Measurements from ENCODE around the gene TRIO.

The TRIO gene

GRCh38 chr5:14112998-14113652 lies 30.0 kb upstream of the TRIO start:
- ATAC-seq (no peak), DNase-seq (no peak)
- Mint-ChIP-seq H3K36me3 (ENCODE audit: low read depth) (no peaks in the 10 kb centered on the region), H3K27ac (no peak overlapping the region), H3K9me3 (peaks cover 5% of the 10 kb centered on the region), H3K4me3 (no peak overlapping the region), H3K27me3 (peaks cover 10% of the 10 kb centered on the region), H3K4me1 (peaks cover 10% of the 10 kb centered on the region)

- no peak for DNase-seq
- H3K4me1 Mint-ChIP-seq, result no peaks in the 10 kb centered on the region
Measured at GRCh38 chr5:14114615-14115251, 28.4 kb upstream of the TRIO start.

GRCh38 chr5:14115323-14115895 lies 27.7 kb upstream of the TRIO start:
- no peak overlapping the region for H3K4me3 Mint-ChIP-seq

More at GRCh38 chr5:14114615-14115251, 28.4 kb upstream of the TRIO start:
- ATAC-seq, result no peak
- Mint-ChIP-seq H3K36me3 (ENCODE audit: low read depth) (no peaks in the 10 kb centered on the region), H3K27me3 (peaks cover 3% of the 10 kb centered on the region), H3K4me3 (no peak overlapping the region), H3K9me3 (no peaks in the 10 kb centered on the region), H3K27ac (no peak overlapping the region)

DNA sequence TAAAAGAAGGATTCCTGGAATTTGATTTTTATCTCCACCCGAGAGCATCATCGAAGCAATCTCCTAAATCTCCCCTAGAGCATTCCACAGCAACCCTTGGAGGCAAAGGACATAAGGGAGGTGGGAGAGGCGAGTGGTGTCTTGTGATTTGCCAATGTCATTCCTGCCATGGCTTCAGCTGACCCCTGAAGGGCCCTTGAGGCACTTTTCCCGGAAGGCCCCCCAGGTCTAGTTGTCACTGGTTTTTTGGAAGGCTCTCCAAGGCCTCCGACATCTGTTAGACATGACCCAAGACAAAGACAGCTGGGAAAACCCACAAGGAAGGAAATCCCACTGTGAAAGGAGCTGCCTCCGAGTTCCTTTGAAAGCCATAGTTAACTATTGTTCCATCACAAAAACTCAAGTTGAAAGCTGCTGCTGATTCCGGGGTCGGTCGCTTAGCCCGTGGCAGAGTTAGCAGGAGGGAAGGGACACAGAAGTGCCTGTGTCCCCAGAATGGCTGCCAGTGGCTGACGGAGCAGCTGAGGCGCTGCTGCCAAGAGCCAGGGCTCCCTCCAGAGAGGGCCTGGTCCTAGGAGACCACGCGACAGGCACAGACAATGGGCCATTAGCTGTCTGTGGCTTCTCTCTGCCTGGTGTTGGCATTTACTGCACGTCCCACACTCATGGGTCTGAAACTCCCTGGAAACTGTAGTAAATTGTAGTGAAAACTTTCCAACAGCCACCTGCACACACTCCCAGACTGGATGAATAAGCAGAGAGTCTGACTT lies 24.4 kb upstream of the TRIO start:
- ATAC-seq (no peak), DNase-seq (no peak)
- peaks cover 2% of the 10 kb centered on the region for H3K27me3 Mint-ChIP-seq
- no peaks in the 10 kb centered on the region for H3K4me1 Mint-ChIP-seq
- no peaks in the 10 kb centered on the region for H3K36me3 Mint-ChIP-seq (ENCODE audit: low read depth)
- H3K4me3 Mint-ChIP-seq, result no peak overlapping the region
- no peak overlapping the region for H3K27ac Mint-ChIP-seq
- no peaks in the 10 kb centered on the region for H3K9me3 Mint-ChIP-seq

More at GRCh38 chr5:14115323-14115895, 27.7 kb upstream of the TRIO start:
- no peak overlapping the region for H3K27ac Mint-ChIP-seq
- H3K27me3 Mint-ChIP-seq, result peaks cover 2% of the 10 kb centered on the region
- H3K9me3 Mint-ChIP-seq, result no peaks in the 10 kb centered on the region
- no peaks in the 10 kb centered on the region for H3K36me3 Mint-ChIP-seq (ENCODE audit: low read depth)
- no peak for DNase-seq
- H3K4me1 Mint-ChIP-seq, result no peaks in the 10 kb centered on the region
- ATAC-seq, result no peak

DNA sequence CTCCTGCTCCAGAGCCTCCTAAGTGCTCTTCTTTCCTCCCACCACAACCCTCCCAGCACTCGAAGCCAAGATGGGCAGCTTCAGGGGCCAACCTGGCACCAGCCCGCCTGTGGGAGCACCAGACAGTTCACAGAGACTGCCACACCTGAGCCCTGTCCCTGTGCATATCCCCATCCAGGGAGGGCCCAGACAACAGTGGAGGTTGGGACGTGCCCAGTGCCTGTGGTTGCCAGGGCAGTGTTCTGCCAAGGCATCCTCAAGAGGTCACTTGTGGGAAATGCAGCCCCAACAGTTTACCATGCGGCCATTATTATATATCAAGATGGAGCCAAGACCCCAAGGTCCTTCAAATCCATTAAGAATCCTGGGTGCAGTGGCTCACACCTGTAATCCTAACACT lies 23.0 kb upstream of the TRIO start:
- ATAC-seq, result no peak
- Mint-ChIP-seq H3K36me3 (ENCODE audit: low read depth) (no peaks in the 10 kb centered on the region), H3K27ac (no peak overlapping the region), H3K4me3 (no peak overlapping the region), H3K27me3 (no peaks in the 10 kb centered on the region), H3K9me3 (no peaks in the 10 kb centered on the region), H3K4me1 (no peaks in the 10 kb centered on the region)
- DNase-seq, result no peak

- H3K9me3 Mint-ChIP-seq, result no peaks in the 10 kb centered on the region
- no peaks in the 10 kb centered on the region for H3K36me3 Mint-ChIP-seq (ENCODE audit: low read depth)
- no peak overlapping the region for H3K27ac Mint-ChIP-seq
- no peak overlapping the region for H3K4me3 Mint-ChIP-seq
- H3K27me3 Mint-ChIP-seq, result no peaks in the 10 kb centered on the region
- no peak for DNase-seq
- no peaks in the 10 kb centered on the region for H3K4me1 Mint-ChIP-seq
- ATAC-seq, result no peak
Measured at GRCh38 chr5:14121552-14121951, 21.6 kb upstream of the TRIO start.

DNA sequence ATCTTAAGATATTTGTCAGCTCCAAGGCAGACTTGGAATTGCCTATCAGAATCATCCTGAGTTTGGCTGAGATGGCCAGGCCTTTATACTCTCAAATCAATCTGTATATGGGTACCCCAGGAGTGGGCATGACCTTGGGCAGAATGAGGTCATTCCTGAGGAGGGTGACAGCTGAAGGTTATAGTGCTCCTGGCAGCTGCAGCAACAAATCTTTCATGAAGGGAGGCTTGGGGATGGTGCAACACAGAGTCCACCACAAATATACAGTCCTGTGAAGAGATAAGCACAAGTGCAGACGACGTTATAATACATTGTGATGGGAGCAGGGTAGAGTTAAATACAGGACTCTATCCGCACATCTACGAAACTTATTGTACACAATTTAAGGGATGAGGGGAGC lies 21.1 kb upstream of the TRIO start:
- no peaks in the 10 kb centered on the region for H3K27me3 Mint-ChIP-seq
- no peak overlapping the region for H3K27ac Mint-ChIP-seq
- no peak for DNase-seq
- no peaks in the 10 kb centered on the region for H3K36me3 Mint-ChIP-seq (ENCODE audit: low read depth)
- no peak for ATAC-seq
- H3K4me3 Mint-ChIP-seq, result no peak overlapping the region
- H3K9me3 Mint-ChIP-seq, result no peaks in the 10 kb centered on the region
- no peaks in the 10 kb centered on the region for H3K4me1 Mint-ChIP-seq

DNA sequence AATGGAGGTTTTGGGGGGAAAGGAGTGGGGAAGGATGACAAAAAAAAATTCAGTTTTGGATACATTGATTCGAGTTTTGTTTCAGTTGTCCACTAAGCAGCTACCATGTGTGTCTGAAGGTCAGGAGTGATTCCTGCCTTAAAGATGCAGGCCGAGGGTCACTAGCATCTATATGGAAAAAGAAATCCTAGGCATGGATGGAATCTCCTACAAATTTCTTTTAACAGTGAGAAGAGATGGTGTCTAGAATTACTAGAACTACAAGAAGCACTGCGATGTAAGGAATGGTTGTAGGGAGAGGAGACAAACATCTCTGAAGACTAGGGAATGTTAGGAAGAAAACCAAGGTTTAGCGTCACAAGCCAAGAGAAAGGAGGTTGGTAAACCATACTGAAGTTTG lies 19.6 kb upstream of the TRIO start:
- DNase-seq (no peak), ATAC-seq (no peak)
- Mint-ChIP-seq H3K4me3 (no peak overlapping the region), H3K27ac (no peak overlapping the region), H3K9me3 (no peaks in the 10 kb centered on the region), H3K4me1 (no peaks in the 10 kb centered on the region), H3K36me3 (ENCODE audit: low read depth) (no peaks in the 10 kb centered on the region), H3K27me3 (no peaks in the 10 kb centered on the region)

- no peak overlapping the region for H3K4me3 Mint-ChIP-seq
- no peaks in the 10 kb centered on the region for H3K36me3 Mint-ChIP-seq (ENCODE audit: low read depth)
- ATAC-seq (no peak), DNase-seq (no peak)
- no peak overlapping the region for H3K27ac Mint-ChIP-seq
- H3K4me1 Mint-ChIP-seq, result no peaks in the 10 kb centered on the region
- no peaks in the 10 kb centered on the region for H3K27me3 Mint-ChIP-seq
- no peaks in the 10 kb centered on the region for H3K9me3 Mint-ChIP-seq
Measured at GRCh38 chr5:14123974-14124482, 19.1 kb upstream of the TRIO start.

GRCh38 chr5:14125262-14125661 lies 17.9 kb upstream of the TRIO start:
- Mint-ChIP-seq H3K36me3 (ENCODE audit: low read depth) (no peaks in the 10 kb centered on the region), H3K27ac (no peak overlapping the region), H3K27me3 (no peaks in the 10 kb centered on the region), H3K4me3 (no peak overlapping the region), H3K9me3 (no peaks in the 10 kb centered on the region), H3K4me1 (no peaks in the 10 kb centered on the region)
- no peak for DNase-seq
- no peak for ATAC-seq

DNA sequence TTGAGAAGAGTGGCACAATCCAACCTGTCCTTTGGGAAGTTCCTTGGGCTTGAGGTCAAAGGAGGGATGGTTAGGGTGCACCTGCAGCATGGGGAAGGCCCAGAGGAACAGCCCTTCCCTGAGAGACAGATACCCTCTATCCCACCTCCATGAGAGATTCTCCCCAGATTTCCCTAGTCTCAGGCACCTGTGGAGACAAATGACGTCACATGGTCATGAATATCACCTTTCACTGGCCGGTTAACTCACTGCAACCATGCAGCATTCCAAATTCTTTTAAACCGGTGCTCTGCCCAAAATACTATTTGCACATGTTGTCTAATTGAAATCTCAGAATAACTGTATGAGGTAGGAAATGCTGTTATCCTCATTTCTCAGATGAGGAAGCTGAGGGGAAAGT lies 15.6 kb upstream of the TRIO start:
- no peaks in the 10 kb centered on the region for H3K27me3 Mint-ChIP-seq

DNA sequence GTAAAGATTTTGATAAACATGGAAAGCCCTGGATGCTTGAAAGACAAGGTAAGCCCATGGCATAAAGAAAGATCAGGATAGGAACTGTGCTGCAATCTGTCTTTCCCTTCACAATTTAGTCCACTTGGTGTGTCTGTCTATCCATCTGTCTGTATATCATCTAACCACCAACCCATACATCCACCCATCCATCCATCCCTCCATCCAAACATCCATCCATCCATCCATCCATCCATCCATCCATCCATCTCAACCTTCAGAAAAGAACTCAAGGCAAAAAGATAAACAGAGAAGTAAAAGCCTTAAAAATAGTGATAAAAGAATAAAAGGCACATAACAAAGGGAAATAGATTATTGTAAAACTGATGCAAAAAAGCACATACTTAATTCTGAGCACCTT lies 15.1 kb upstream of the TRIO start:
- no peak for ATAC-seq
- H3K9me3 Mint-ChIP-seq, result no peaks in the 10 kb centered on the region
- no peak overlapping the region for H3K27ac Mint-ChIP-seq

More for the DNA sequence above, 15.6 kb upstream of the TRIO start:
- DNase-seq, result no peak
- Mint-ChIP-seq H3K27ac (no peak overlapping the region), H3K4me3 (no peak overlapping the region), H3K4me1 (no peaks in the 10 kb centered on the region), H3K9me3 (no peaks in the 10 kb centered on the region), H3K36me3 (ENCODE audit: low read depth) (no peaks in the 10 kb centered on the region)
- no peak for ATAC-seq

DNA sequence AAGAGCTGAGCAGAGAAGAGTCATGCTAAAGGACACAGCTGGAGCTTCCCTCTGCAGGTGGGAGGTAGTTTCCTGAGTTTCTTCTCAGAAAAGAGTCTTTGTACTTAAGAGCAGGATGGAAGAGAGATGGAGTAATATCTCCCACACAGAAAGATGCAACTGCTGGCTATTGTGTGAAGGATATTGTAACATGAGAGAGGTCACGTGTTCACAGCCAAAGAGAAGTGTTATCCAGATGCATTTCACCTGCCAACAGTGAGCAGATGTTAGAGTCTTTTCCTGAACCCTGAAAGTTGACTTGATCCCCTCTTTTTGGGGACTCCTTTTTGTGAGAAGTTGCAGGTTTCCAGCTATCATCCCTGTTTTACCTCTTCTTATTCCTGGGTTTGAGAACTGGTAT lies 14.0 kb upstream of the TRIO start:
- Mint-ChIP-seq H3K36me3 (ENCODE audit: low read depth) (no peaks in the 10 kb centered on the region), H3K27me3 (peaks cover 1% of the 10 kb centered on the region)

More for the DNA sequence above, 15.1 kb upstream of the TRIO start:
- Mint-ChIP-seq H3K27me3 (no peaks in the 10 kb centered on the region), H3K4me1 (no peaks in the 10 kb centered on the region), H3K36me3 (ENCODE audit: low read depth) (no peaks in the 10 kb centered on the region), H3K4me3 (no peak overlapping the region)
- no peak for DNase-seq

GRCh38 chr5:14131855-14132503 lies 11.2 kb upstream of the TRIO start:
- ATAC-seq, result no peak
- no peak overlapping the region for H3K27ac Mint-ChIP-seq
- H3K36me3 Mint-ChIP-seq (ENCODE audit: low read depth), result peaks cover 1% of the 10 kb centered on the region
- H3K27me3 Mint-ChIP-seq, result peaks cover 11% of the 10 kb centered on the region
- peaks cover 4% of the 10 kb centered on the region for H3K9me3 Mint-ChIP-seq
- DNase-seq, result no peak
- H3K4me1 Mint-ChIP-seq, result no peaks in the 10 kb centered on the region
- H3K4me3 Mint-ChIP-seq, result no peak overlapping the region

More for the DNA sequence above, 14.0 kb upstream of the TRIO start:
- ATAC-seq (no peak), DNase-seq (no peak)
- Mint-ChIP-seq H3K27ac (no peak overlapping the region), H3K4me3 (no peak overlapping the region), H3K4me1 (no peaks in the 10 kb centered on the region), H3K9me3 (no peaks in the 10 kb centered on the region)
